Endothelial cell of umbilical vein (primary cell): Measurements from ENCODE around the gene NES. TPM values are rescaled to one million over a fixed set of nuclear protein-coding genes. Genes with fewer than 3 reads are reported as not detected.

ENCODE experiments used
- BruUV-seq: library from RNA; stranded (reverse); fragments of 400-500 nt; replicated peaks from 2 replicates; lab custom pipeline; 2021; lab: Mats Ljungman, UMichigan
- CTCF ChIA-PET: fragments of 300-600, 350-600 bp; sonication (Branson Sonifier 250); formaldehyde crosslinking; loops from one replicate; lab custom pipeline; 2021; ENCODE audit warnings: antibody characterized with exemption, inconsistent platforms; lab: Charles Lee
- POLR2A ChIA-PET: fragments of 300-600, 350-600 bp; sonication (Branson Sonifier 250); formaldehyde crosslinking; loops from one replicate; lab custom pipeline; 2021; ENCODE audit warnings: antibody characterized with exemption, inconsistent platforms; lab: Charles Lee
- DNase-seq: peaks from one replicate; pipeline ENCODE4 v3.0.0-alpha.2; 2011; ENCODE audit warnings: low read depth, low spot score
- FAIRE-seq: peaks from 2 replicates; lab custom pipeline; 2011; peaks lifted over from hg19 to GRCh38; lab: Jason Lieb, UNC
- H2AFZ ChIP-seq: 2 replicates; pipeline ENCODE4 v1.6.0; 2012; ENCODE audit warnings: low read depth, low read length, control low read depth, inconsistent platforms
- H3K27ac ChIP-seq: 2 replicates; pipeline ENCODE4 v1.5.1; 2011; ENCODE audit warnings: low read depth, mild to moderate bottlenecking, control low read depth, low read length, moderate library complexity; ENCODE audit not compliant: insufficient read depth
- H3K27me3 ChIP-seq, 2 experiments: 2 replicates each; pipeline versions ENCODE4 v1.6.0 to v1.6.1; 2011; ENCODE audit warnings: low read length in 2 of 2, mixed read lengths in 1 of 2; ENCODE audit not compliant: control insufficient read depth in 2 of 2, insufficient read depth in 2 of 2
- H3K36me3 ChIP-seq, 2 experiments: 2 replicates in 1 of 2; 3 replicates in 1 of 2; pipeline ENCODE4 v1.5.1; 2011; ENCODE audit warnings: low read length in 2 of 2, mild to moderate bottlenecking in 1 of 2, moderate library complexity in 1 of 2; ENCODE audit not compliant: control insufficient read depth in 2 of 2, insufficient read depth in 2 of 2; ENCODE audit errors: extremely low read depth in 1 of 2
- H3K4me1 ChIP-seq: 3 replicates; pipeline ENCODE4 v1.5.1; 2011; ENCODE audit warnings: mild to moderate bottlenecking, low read length; ENCODE audit not compliant: control insufficient read depth, insufficient read depth; ENCODE audit errors: extremely low read depth
- H3K4me2 ChIP-seq: 2 replicates; pipeline ENCODE4 v1.6.1; 2011; ENCODE audit warnings: low read length, control low read depth, mixed read lengths; ENCODE audit not compliant: insufficient read depth
- H3K4me3 ChIP-seq, 3 experiments: fragments of 200-600 bp in 1 of 3; sonication (generic), shearing (Covaris generic) in 1 of 3; replicated peaks in 1 of 3; 2 replicates each; pipeline ENCODE4 v1.5.1; 2011 to 2016; ENCODE audit warnings: control low read depth in 3 of 3, low read length in 3 of 3, mild to moderate bottlenecking in 2 of 3, inconsistent platforms in 1 of 3, low read depth in 1 of 3, moderate library complexity in 1 of 3; ENCODE audit not compliant: insufficient read depth in 1 of 3
- H3K79me2 ChIP-seq: 2 replicates; pipeline ENCODE4 v1.6.0; 2012; ENCODE audit warnings: low read length, inconsistent platforms; ENCODE audit not compliant: control insufficient read depth, insufficient read depth
- H3K9ac ChIP-seq: replicated peaks from 2 replicates; pipeline ENCODE3; 2011; ENCODE audit warnings: low read length, control low read depth; ENCODE audit not compliant: insufficient read depth; ENCODE audit errors: extremely low read depth
- H3K9me1 ChIP-seq: replicated peaks from 3 replicates; pipeline ENCODE4 v1.6.0; 2011; ENCODE audit warnings: mild to moderate bottlenecking, low read length; ENCODE audit not compliant: control insufficient read depth, insufficient read depth; ENCODE audit errors: extremely low read depth
- H3K9me3 ChIP-seq: replicated peaks from 2 replicates; pipeline ENCODE4 v1.5.1; 2012; ENCODE audit warnings: low read length, inconsistent platforms; ENCODE audit not compliant: control insufficient read depth, insufficient read depth
- H4K20me1 ChIP-seq: replicated peaks from 2 replicates; pipeline ENCODE3; 2011; ENCODE audit warnings: mild to moderate bottlenecking, low read length; ENCODE audit not compliant: control insufficient read depth, insufficient read depth; ENCODE audit errors: extremely low read depth
- CTCF ChIP-seq, 2 donors: IDR thresholded peaks; 1 replicate in 1 of 2; 2 replicates in 1 of 2; pipeline ENCODE4 v1.5.1; 2011; ENCODE audit warnings: low read length in 2 of 2, mild to moderate bottlenecking in 2 of 2, moderate library complexity in 2 of 2, control low read depth in 1 of 2, inconsistent platforms in 1 of 2, low read depth in 1 of 2; ENCODE audit not compliant: insufficient read depth in 1 of 2; ENCODE audit errors: extremely low read depth in 1 of 2
- EZH2 ChIP-seq: IDR thresholded peaks from 2 replicates; pipeline ENCODE4 v1.6.1; 2012; ENCODE audit warnings: borderline replicate concordance, low read depth, mild to moderate bottlenecking, moderate library complexity, low read length, inconsistent platforms; ENCODE audit not compliant: severe bottlenecking
- FOS ChIP-seq: IDR thresholded peaks from 2 replicates; pipeline ENCODE4 v1.6.1; 2011; ENCODE audit warnings: mild to moderate bottlenecking, low read length, moderate library complexity, borderline replicate concordance; ENCODE audit not compliant: insufficient read depth
- GATA2 ChIP-seq: IDR thresholded peaks from 2 replicates; pipeline ENCODE4 v1.7.0; 2011; ENCODE audit warnings: low read depth, mild to moderate bottlenecking, moderate library complexity, mixed read lengths, low read length; ENCODE audit not compliant: insufficient read length, insufficient read depth
- JUN ChIP-seq: IDR thresholded peaks from 2 replicates; pipeline ENCODE4 v1.6.1; 2011; ENCODE audit warnings: borderline replicate concordance, low read depth; ENCODE audit not compliant: insufficient read length, insufficient read depth
- MYC ChIP-seq: IDR thresholded peaks from one replicate; pipeline ENCODE4 v1.6.1; 2011; ENCODE audit warnings: mild to moderate bottlenecking, low read depth, low read length
- POLR2A ChIP-seq: IDR thresholded peaks from 2 replicates; pipeline ENCODE4 v1.6.1; 2012; ENCODE audit warnings: low read depth, mild to moderate bottlenecking, control low read depth, low read length
- POLR2AphosphoS5 ChIP-seq: IDR thresholded peaks from 2 replicates; pipeline ENCODE4 v1.6.1; 2012; ENCODE audit warnings: low read depth, mild to moderate bottlenecking, control low read depth, low read length, moderate library complexity; ENCODE audit not compliant: insufficient read depth
- dilution Hi-C: fragments of 300-500 bp; cut with MboI; formaldehyde crosslinking; loops from one replicate; pipeline ENCODE4 v1.15.0; 2019; ENCODE audit warnings: low sequenced_read_pairs; ENCODE audit not compliant: extremely low pct_ligation_motif_present
- intact Hi-C: fragments of 100-400 bp; cut with micrococcal nuclease; formaldehyde crosslinking; loops from one replicate; pipeline ENCODE4 v1.10.0; 2022
- polyA plus RNA-seq, 4 experiments: library from polyadenylated mRNA; depleted of rRNA in 3 of 4; stranded (reverse) in 3 of 4; unstranded in 1 of 4; fragments of >200 nt; gene quantifications; 2 replicates each; pipeline versions ENCODE4 v1.2.1 to v1.2.3, GENCODE V29; 2011 to 2012; ENCODE audit warnings: missing spikeins in 1 of 4
- total RNA-seq: library from RNA; stranded (reverse); gene quantifications from 2 replicates; pipeline ENCODE4 v1.2.3, GENCODE V29; 2021
- TF ChIP-seq, protein P1 (sequence below): IDR thresholded peaks from 2 replicates; pipeline ENCODE4 v1.6.1; 2011; ENCODE audit not compliant: insufficient read depth, insufficient read length

Gene NES
- total and polyA plus RNA-seq, 2 donors (not counting 3 experiments of a cell fraction or from before 2014, with no cell fraction given): 19.4 to 274 TPM

DNA sequence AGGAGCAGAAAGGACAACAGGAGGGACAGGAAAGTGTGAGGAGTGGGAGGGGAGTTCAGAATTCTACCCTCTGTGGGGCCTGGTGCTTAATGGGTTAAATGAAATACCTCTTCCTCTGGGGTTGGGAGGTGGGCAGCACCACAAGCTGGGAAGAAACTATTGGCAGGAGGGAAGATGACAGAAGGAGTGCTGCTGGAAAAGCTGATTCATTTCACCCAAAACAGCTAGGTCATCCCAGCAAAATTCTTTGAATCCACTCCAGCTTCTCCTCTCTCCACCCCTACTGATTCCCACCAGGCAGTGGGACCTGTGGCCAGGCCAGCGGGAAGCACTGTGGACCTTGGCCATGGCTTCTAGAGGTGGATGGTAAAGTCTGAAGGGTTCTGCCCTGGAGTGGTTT, 22.5 kb downstream of the NES start:
- H3K4me3 ChIP-seq: no peak overlapping the region
- TF ChIP-seq JUN: no peak
- TF ChIP-seq CTCF (IDR thresholded peaks at IDR 0.05; ENCODE audit: extremely low read depth in 1 of 2, insufficient read depth in 1 of 2, low read depth in 1 of 2, low read length in 2 of 2): no peak
- no peak for TF ChIP-seq FOS
- TF ChIP-seq EZH2: no peak
- TF ChIP-seq, protein P1, sequence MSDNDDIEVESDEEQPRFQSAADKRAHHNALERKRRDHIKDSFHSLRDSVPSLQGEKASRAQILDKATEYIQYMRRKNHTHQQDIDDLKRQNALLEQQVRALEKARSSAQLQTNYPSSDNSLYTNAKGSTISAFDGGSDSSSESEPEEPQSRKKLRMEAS: no peak
- TF ChIP-seq POLR2A: no peak
- TF ChIP-seq POLR2AphosphoS5: no peak
- TF ChIP-seq MYC: no peak
- TF ChIP-seq GATA2: no peak
- H4K20me1 ChIP-seq: no peaks in the 10 kb centered on the region
- ChIA-PET POLR2A (no interaction called here), CTCF (interaction anchor here (1.0 to 8.7 kb wide), 5 partner anchors 9 to 34 kb away, joined by 3 to 237 read pairs (median 6); partner anchors contain the start of gene HAPLN2)
- no peak overlapping the region for H3K9ac ChIP-seq
- H3K79me2 ChIP-seq: no peaks in the 10 kb centered on the region
- peaks cover 3 to 9% of the 10 kb centered on the region in 2 experiments for H3K27me3 ChIP-seq
- peaks cover 20% of the 10 kb centered on the region for H3K4me1 ChIP-seq
- H3K9me1 ChIP-seq: no peaks in the 10 kb centered on the region
- no peaks in the 10 kb centered on the region for H3K9me3 ChIP-seq
- BruUV-seq: no TSS peak
- no peak overlapping the region for H3K4me2 ChIP-seq
- no peak overlapping the region for H3K27ac ChIP-seq
- FAIRE-seq: no peak
- intact Hi-C loops: no loop called here
- DNase-seq: no peak
- H3K36me3 ChIP-seq: no peaks in the 10 kb centered on the region
- H2AFZ ChIP-seq: no peak overlapping the region
- dilution Hi-C loops: no loop called here
